Activated gamma-delta T cell (primary cell): Measurements from ENCODE around the gene EFHC2.
"Not testable (repeated sequence)": the region's sequence is repeated elsewhere in the genome, so short reads cannot be mapped to it uniquely, and the experiment has no call there.

Source experiments
- DNase-seq: peaks from one replicate; lab custom pipeline; 2025; lab: John Stamatoyannopoulos, UW

Gene EFHC2

GRCh38 chrX:44234116-44234515 is 109.4 kb downstream of the EFHC2 start:
- no peak for DNase-seq

GRCh38 chrX:44232081-44232480 is 111.4 kb downstream of the EFHC2 start:
- no peak for DNase-seq

GRCh38 chrX:44228621-44229020 is 114.9 kb downstream of the EFHC2 start:
- no peak for DNase-seq

GRCh38 chrX:44227991-44228390 is 115.5 kb downstream of the EFHC2 start:
- no peak for DNase-seq

GRCh38 chrX:44225667-44226066 is 117.8 kb downstream of the EFHC2 start:
- DNase-seq, result no peak

GRCh38 chrX:44224760-44225159 is 118.7 kb downstream of the EFHC2 start:
- DNase-seq, result no peak

- no peak for DNase-seq
These were observed 120.3 kb downstream of the EFHC2 start for GRCh38 chrX:44223150-44223549.

GRCh38 chrX:44218465-44218864 is 125.0 kb downstream of the EFHC2 start:
- DNase-seq, result no peak

- DNase-seq, result no peak
These were observed 127.3 kb downstream of the EFHC2 start for GRCh38 chrX:44216171-44216570.

- DNase-seq, result no peak
These were observed 139.7 kb downstream of the EFHC2 start for GRCh38 chrX:44203791-44204190.

GRCh38 chrX:44202596-44202995 is 140.9 kb downstream of the EFHC2 start:
- DNase-seq, result no peak

GRCh38 chrX:44189116-44189515 is 154.4 kb downstream of the EFHC2 start:
- DNase-seq, result no peak

- DNase-seq, result not testable (repeated sequence)
These were observed 155.6 kb downstream of the EFHC2 start for GRCh38 chrX:44187915-44188314.

- no peak for DNase-seq
These were observed 160.1 kb downstream of the EFHC2 start for GRCh38 chrX:44183329-44183728.

GRCh38 chrX:44178274-44179053 is 165.0 kb downstream of the EFHC2 start:
- DNase-seq, result no peak

GRCh38 chrX:44175455-44175854 is 168.0 kb downstream of the EFHC2 start:
- no peak for DNase-seq

GRCh38 chrX:44174061-44174460 is 169.4 kb downstream of the EFHC2 start:
- DNase-seq, result no peak

GRCh38 chrX:44173219-44173618 is 170.3 kb downstream of the EFHC2 start:
- DNase-seq, result no peak

GRCh38 chrX:44167116-44167515 is 176.4 kb downstream of the EFHC2 start:
- no peak for DNase-seq

GRCh38 chrX:44162964-44163475 is 180.5 kb downstream of the EFHC2 start:
- DNase-seq, result no peak

- DNase-seq, result no peak
These were observed 185.6 kb downstream of the EFHC2 start for GRCh38 chrX:44157858-44158257.

GRCh38 chrX:44157283-44157682 is 186.2 kb downstream of the EFHC2 start:
- no peak for DNase-seq

- no peak for DNase-seq
These were observed 186.7 kb downstream of the EFHC2 start for GRCh38 chrX:44156726-44157125.

- DNase-seq, result no peak
These were observed 188.3 kb downstream of the EFHC2 start for GRCh38 chrX:44155126-44155525.
